HG03520 (cell line): ENCODE data around the gene KCTD21.

Experiments
- ATAC-seq: cut with Tn5 transposase; IDR thresholded peaks from one replicate; pipeline ENCODE4 v1.9.1; 2021; ENCODE audit warnings: mild to moderate bottlenecking, moderate library complexity; ENCODE audit not compliant: unreplicated experiment

Gene KCTD21

GRCh38 chr11:78202733-78203167 lies 14.3 kb upstream of the KCTD21 start:
- ATAC-seq: no peak

- ATAC-seq: no peak
These were observed 12.8 kb upstream of the KCTD21 start for GRCh38 chr11:78201096-78201818.

GRCh38 chr11:78200553-78200952 lies 12.1 kb upstream of the KCTD21 start:
- ATAC-seq: no peak

- no peak for ATAC-seq
These were observed 11.6 kb upstream of the KCTD21 start for GRCh38 chr11:78200061-78200460.

GRCh38 chr11:78199653-78200015 lies 11.2 kb upstream of the KCTD21 start:
- no peak for ATAC-seq

GRCh38 chr11:78199015-78199652 lies 10.7 kb upstream of the KCTD21 start:
- ATAC-seq: no peak

GRCh38 chr11:78197816-78198215 lies 9.4 kb upstream of the KCTD21 start:
- ATAC-seq: no peak

GRCh38 chr11:78196661-78197091 lies 8.2 kb upstream of the KCTD21 start:
- ATAC-seq: no peak

- no peak for ATAC-seq
These were observed 7.6 kb upstream of the KCTD21 start for GRCh38 chr11:78195917-78196560.

GRCh38 chr11:78194490-78194889 lies 6.1 kb upstream of the KCTD21 start:
- ATAC-seq: no peak

GRCh38 chr11:78193806-78194205 lies 5.4 kb upstream of the KCTD21 start:
- no peak for ATAC-seq

GRCh38 chr11:78192911-78193351 lies 4.5 kb upstream of the KCTD21 start:
- no peak for ATAC-seq

- no peak for ATAC-seq
These were observed 3.8 kb upstream of the KCTD21 start for GRCh38 chr11:78192223-78192719.

GRCh38 chr11:78190871-78191538 lies 2.6 kb upstream of the KCTD21 start:
- ATAC-seq: no peak

- no peak for ATAC-seq
These were observed 1.9 kb upstream of the KCTD21 start for GRCh38 chr11:78190374-78190773.

GRCh38 chr11:78189851-78190250 lies 1.4 kb upstream of the KCTD21 start:
- ATAC-seq: no peak

- no peak for ATAC-seq
These were observed 823 bp upstream of the KCTD21 start for GRCh38 chr11:78189174-78189724.

GRCh38 chr11:78187366-78188285 lies 800 bp downstream of the KCTD21 start:
- ATAC-seq: peak; percentile 29

- ATAC-seq: no peak
These were observed 7.2 kb downstream of the KCTD21 start for GRCh38 chr11:78181185-78181584.

GRCh38 chr11:78180751-78181150 lies 7.7 kb downstream of the KCTD21 start:
- ATAC-seq: no peak
